K562 (cell line): Measurements from ENCODE around the gene NT5C. TPM values are rescaled to one million over a fixed set of nuclear protein-coding genes. Genes with fewer than 3 reads are reported as not detected.
A peak's percentile ranks its signal among the peaks of the same experiment; 100 is the strongest.

Experiments used
- CHD7 ChIP-seq: fragments of 200-600 bp; sonication (generic); IDR thresholded peaks from one replicate; pipeline ENCODE4 v1.6.1; 2012; ENCODE audit warnings: mild to moderate bottlenecking, low read depth, low read length, inconsistent platforms
- CSDE1 ChIP-seq, 2 experiments: fragments of 450-650 bp; IDR thresholded peaks; 2 replicates each; pipeline ENCODE4 v1.6.1; 2016; ENCODE audit warnings: mild to moderate bottlenecking in 1 of 2
- HMG20B ChIP-seq: fragments of 250-450 bp; sonication (Bioruptor Pico); IDR thresholded peaks from 2 replicates; pipeline ENCODE4 v1.5.0; 2021; ENCODE audit warnings: mild to moderate bottlenecking
- KLF6 ChIP-seq: fragments of 250-450 bp; sonication (Bioruptor Pico); IDR thresholded peaks from 2 replicates; pipeline ENCODE4 v1.4.0; 2020; ENCODE audit warnings: mild to moderate bottlenecking, moderate library complexity, borderline replicate concordance
- POLR2G ChIP-seq: fragments of 200-400 bp; formaldehyde crosslinking; IDR thresholded peaks from 2 replicates; pipeline ENCODE4 v1.6.1; 2017; ENCODE audit warnings: low read depth, mild to moderate bottlenecking, antibody characterized with exemption, low read length, moderate library complexity
- TAF15 ChIP-seq: fragments of 200-400 bp; formaldehyde crosslinking; IDR thresholded peaks from 2 replicates; pipeline ENCODE4 v1.6.1; 2017; ENCODE audit warnings: mild to moderate bottlenecking, low read depth, low read length, moderate library complexity
- TCFL5 ChIP-seq: fragments of 250-450 bp; sonication (Bioruptor Pico); conservative IDR thresholded peaks from 2 replicates; pipeline ENCODE4 v1.6.1; 2021; ENCODE audit warnings: mild to moderate bottlenecking, moderate library complexity, matching md5 sums
- YY1 ChIP-seq, 3 experiments: IDR thresholded peaks; 2 replicates each; pipeline ENCODE4 v1.6.1; 2011; ENCODE audit warnings: low read length in 2 of 3, mild to moderate bottlenecking in 2 of 3, moderate library complexity in 2 of 3, borderline replicate concordance in 1 of 3, control low read depth in 1 of 3, low read depth in 1 of 3; ENCODE audit not compliant: insufficient read depth in 3 of 3, insufficient replicate concordance in 2 of 3, control insufficient read depth in 1 of 3, insufficient read length in 1 of 3; ENCODE audit errors: extremely low read depth in 1 of 3
- ZKSCAN3 ChIP-seq: fragments of 250-450 bp; sonication (Bioruptor Pico); IDR thresholded peaks from 2 replicates; pipeline ENCODE4 v1.4.0; 2020
- ZNF146 ChIP-seq: IDR thresholded peaks from one replicate; pipeline ENCODE4 v1.6.1; 2018; ENCODE audit warnings: missing compliant biosample characterization; ENCODE audit not compliant: unreplicated experiment
- polyA plus RNA-seq, 8 experiments: library from polyadenylated mRNA; depleted of rRNA in 4 of 8; stranded (reverse) in 5 of 8; unstranded in 3 of 8; fragments of >200 nt; fragmentation: Nextera tagmentation in 2 of 8; fragmentation: Illumina TruSeq in 1 of 8; extraction: Ambion mirVana in 2 of 8; extraction: Trizol in 1 of 8; gene quantifications; 2 replicates each; pipeline versions ENCODE4 v1.2.1 to v1.2.3, GENCODE V29; 2011 to 2014; ENCODE audit warnings: inconsistent platforms in 1 of 8, missing spikeins in 1 of 8
- total RNA-seq, 7 experiments: library from RNA; depleted of rRNA in 6 of 7; stranded (reverse); fragments of >200 nt in 6 of 7; fragmentation: Illumina TruSeq in 2 of 7; extraction: Trizol in 2 of 7; gene quantifications; 2 replicates each; pipeline versions ENCODE4 v1.2.1 to v1.2.3, GENCODE V29; 2011 to 2021; ENCODE audit warnings: low replicate concordance in 1 of 7
- TF ChIP-seq, protein P1 (sequence below): fragments of 450-650 bp; IDR thresholded peaks from 2 replicates; pipeline ENCODE4 v1.6.1; 2018; ENCODE audit warnings: mild to moderate bottlenecking, low read depth; ENCODE audit not compliant: partially characterized antibody
- TF ChIP-seq, protein P2 (sequence below): fragments of 250-450 bp; sonication (Bioruptor Pico); IDR thresholded peaks from 2 replicates; pipeline ENCODE4 v1.5.1; 2021; ENCODE audit warnings: mild to moderate bottlenecking

NT5C gene
- total and polyA plus RNA-seq, 9 of the 15 experiments (the other 6 are each of a cell fraction or from before 2014, with no cell fraction given) = 2.9 to 205 (median 45.0) TPM

- TF ChIP-seq CHD7 (no peak), TAF15 (no peak), HMG20B (no peak), CSDE1 (IDR thresholded peaks at IDR 0.05) (no peak), TCFL5 (no peak), POLR2G (peak; percentile 63), ZNF146 (CRISPR knock-in tag) (no peak), ZKSCAN3 (CRISPR knock-in tag) (no peak), KLF6 (CRISPR knock-in tag) (no peak), YY1 (IDR thresholded peaks at IDR 0.05; ENCODE audit: borderline replicate concordance in 1 of 3, control insufficient read depth in 1 of 3, extremely low read depth in 1 of 3, insufficient read depth in 3 of 3, insufficient read length in 1 of 3, insufficient replicate concordance in 2 of 3, low read depth in 1 of 3, low read length in 2 of 3) (peak in 2 of 3 experiments; percentile 38 to 48)
- TF ChIP-seq, protein P1, sequence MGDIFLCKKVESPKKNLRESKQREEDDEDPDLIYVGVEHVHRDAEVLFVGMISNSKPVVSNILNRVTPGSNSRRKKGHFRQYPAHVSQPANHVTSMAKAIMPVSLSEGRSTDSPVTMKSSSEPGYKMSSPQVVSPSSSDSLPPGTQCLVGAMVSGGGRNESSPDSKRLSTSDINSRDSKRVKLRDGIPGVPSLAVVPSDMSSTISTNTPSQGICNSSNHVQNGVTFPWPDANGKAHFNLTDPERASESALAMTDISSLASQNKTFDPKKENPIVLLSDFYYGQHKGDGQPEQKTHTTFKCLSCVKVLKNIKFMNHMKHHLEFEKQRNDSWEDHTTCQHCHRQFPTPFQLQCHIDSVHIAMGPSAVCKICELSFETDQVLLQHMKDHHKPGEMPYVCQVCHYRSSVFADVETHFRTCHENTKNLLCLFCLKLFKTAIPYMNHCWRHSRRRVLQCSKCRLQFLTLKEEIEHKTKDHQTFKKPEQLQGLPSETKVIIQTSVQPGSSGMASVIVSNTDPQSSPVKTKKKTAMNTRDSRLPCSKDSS = no peak
- TF ChIP-seq, protein P2, sequence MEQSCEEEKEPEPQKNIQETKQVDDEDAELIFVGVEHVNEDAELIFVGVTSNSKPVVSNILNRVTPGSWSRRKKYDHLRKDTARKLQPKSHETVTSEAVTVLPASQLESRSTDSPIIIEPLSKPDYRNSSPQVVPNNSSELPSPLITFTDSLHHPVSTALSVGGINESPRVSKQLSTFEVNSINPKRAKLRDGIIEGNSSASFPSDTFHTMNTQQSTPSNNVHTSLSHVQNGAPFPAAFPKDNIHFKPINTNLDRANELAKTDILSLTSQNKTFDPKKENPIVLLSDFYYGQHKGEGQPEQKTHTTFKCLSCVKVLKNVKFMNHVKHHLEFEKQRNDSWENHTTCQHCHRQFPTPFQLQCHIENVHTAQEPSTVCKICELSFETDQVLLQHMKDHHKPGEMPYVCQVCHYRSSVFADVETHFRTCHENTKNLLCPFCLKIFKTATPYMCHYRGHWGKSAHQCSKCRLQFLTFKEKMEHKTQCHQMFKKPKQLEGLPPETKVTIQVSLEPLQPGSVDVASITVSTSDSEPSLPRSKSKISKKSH (CRISPR knock-in tag) = no peak
Observed at GRCh38 chr17:75113798-75114551, 17.6 kb downstream of the NT5C start (continued).
